H1 (cell line): ENCODE data around the gene MYMX. TPM values are rescaled to one million over a fixed set of nuclear protein-coding genes. Genes with fewer than 3 reads are reported as not detected.

Experiments
- CTCF ChIA-PET: fragments of 300-600 bp; sonication (Branson Sonifier 250); formaldehyde crosslinking; loops from one replicate; lab custom pipeline; 2021; ENCODE audit not compliant: partially characterized antibody; lab: Charles Lee
- POLR2A ChIA-PET: fragments of 300-600 bp; sonication (Branson Sonifier 250); formaldehyde crosslinking; loops from one replicate; lab custom pipeline; 2021; ENCODE audit warnings: inconsistent platforms; ENCODE audit not compliant: partially characterized antibody; lab: Charles Lee
- DNase-seq, 2 experiments: peaks; one replicate each; pipeline versions ENCODE4 v3.0.0 to v3.0.0-alpha.2; 2010 to 2022; ENCODE audit warnings: low spot score in 2 of 2, low read depth in 1 of 2, mixed read lengths in 1 of 2
- FAIRE-seq: peaks from 2 replicates; lab custom pipeline; 2011; peaks lifted over from hg19 to GRCh38; lab: Jason Lieb, UNC
- H2AFZ ChIP-seq: 2 replicates; pipeline ENCODE4 v1.8.1; 2012; ENCODE audit warnings: low read length, inconsistent platforms
- H2AK5ac ChIP-seq: 2 replicates; pipeline ENCODE4 v1.6.1; 2013; ENCODE audit warnings: low read depth, low read length
- H2BK120ac ChIP-seq: replicated peaks from 2 replicates; pipeline ENCODE3; 2013; ENCODE audit warnings: low read depth, low read length, inconsistent platforms
- H2BK12ac ChIP-seq: 2 replicates; pipeline ENCODE4 v1.6.1; 2013; ENCODE audit warnings: low read depth, low read length
- H2BK15ac ChIP-seq: 2 replicates; pipeline ENCODE4 v1.6.1; 2013; ENCODE audit warnings: low read length
- H2BK20ac ChIP-seq: 2 replicates; pipeline ENCODE4 v1.6.1; 2013; ENCODE audit warnings: low read length
- H2BK5ac ChIP-seq: 2 replicates; pipeline ENCODE4 v1.6.1; 2013; ENCODE audit warnings: low read depth, low read length
- H3K14ac ChIP-seq: 2 replicates; pipeline ENCODE4 v1.6.1; 2013; ENCODE audit warnings: inconsistent platforms; ENCODE audit not compliant: insufficient read length
- H3K18ac ChIP-seq: 2 replicates; pipeline ENCODE4 v1.6.1; 2013; ENCODE audit warnings: low read length; ENCODE audit errors: extremely low read depth
- H3K23ac ChIP-seq: 2 replicates; pipeline ENCODE4 v1.6.1; 2013; ENCODE audit warnings: inconsistent platforms; ENCODE audit not compliant: insufficient read length
- H3K23me2 ChIP-seq: 2 replicates; pipeline ENCODE4 v1.6.1; 2013; ENCODE audit warnings: low read depth, low read length
- H3K27ac ChIP-seq: 2 replicates; pipeline ENCODE4 v1.6.1; 2011; ENCODE audit warnings: low read depth, low read length, inconsistent platforms
- H3K27me3 ChIP-seq, 4 experiments: replicated peaks in 1 of 4; 1 replicate in 1 of 4; 2 replicates in 3 of 4; pipeline versions ENCODE4 v1.6.1 to v1.8.1; 2011 to 2013; ENCODE audit warnings: low read length in 3 of 4, mild to moderate bottlenecking in 3 of 4, inconsistent platforms in 2 of 4, mixed read lengths in 2 of 4, moderate library complexity in 1 of 4; ENCODE audit not compliant: control insufficient read depth in 3 of 4, insufficient read depth in 3 of 4; ENCODE audit errors: extremely low read depth in 1 of 4
- H3K36me3 ChIP-seq, 4 experiments: 2 replicates each; pipeline versions ENCODE4 v1.6.1 to v1.8.1; 2011 to 2013; ENCODE audit warnings: mild to moderate bottlenecking in 4 of 4, low read length in 3 of 4, moderate library complexity in 2 of 4, control low read depth in 1 of 4, inconsistent platforms in 1 of 4; ENCODE audit not compliant: insufficient read depth in 4 of 4, control insufficient read depth in 2 of 4
- H3K4ac ChIP-seq: replicated peaks from 2 replicates; pipeline ENCODE3; 2013; ENCODE audit warnings: low read length, low read depth, mixed read lengths, inconsistent platforms; ENCODE audit not compliant: insufficient read length
- H3K4me1 ChIP-seq, 4 experiments: replicated peaks in 1 of 4; 1 replicate in 1 of 4; 2 replicates in 3 of 4; pipeline versions ENCODE4 v1.6.1 to v1.8.1; 2011 to 2013; ENCODE audit warnings: low read length in 3 of 4, inconsistent platforms in 2 of 4, mixed read lengths in 1 of 4; ENCODE audit not compliant: insufficient read depth in 4 of 4, control insufficient read depth in 3 of 4
- H3K4me2 ChIP-seq, 2 experiments: 2 replicates each; pipeline versions ENCODE4 v1.6.1 to v1.8.1; 2011 to 2013; ENCODE audit warnings: low read depth in 2 of 2, low read length in 2 of 2, control low read depth in 1 of 2, inconsistent platforms in 1 of 2, mild to moderate bottlenecking in 1 of 2; ENCODE audit not compliant: insufficient read depth in 1 of 2
- H3K4me3 ChIP-seq, 4 experiments: fragments of 200-600, 300-600 bp in 1 of 4; sonication (generic), shearing (Covaris generic), sonication (Bioruptor Twin) in 1 of 4; 2 replicates each; pipeline versions ENCODE4 v1.5.1 to v1.8.1; 2011 to 2016; ENCODE audit warnings: low read length in 4 of 4, low read depth in 3 of 4, control low read depth in 2 of 4, inconsistent platforms in 2 of 4, mild to moderate bottlenecking in 2 of 4, mixed read lengths in 1 of 4, moderate library complexity in 1 of 4; ENCODE audit not compliant: insufficient read depth in 2 of 4; ENCODE audit errors: extremely low read depth in 1 of 4
- H3K56ac ChIP-seq: replicated peaks from 2 replicates; pipeline ENCODE3; 2013; ENCODE audit warnings: low read depth, mild to moderate bottlenecking, mixed read lengths, low read length, inconsistent platforms; ENCODE audit not compliant: insufficient read length
- H3K79me1 ChIP-seq: 2 replicates; pipeline ENCODE4 v1.6.1; 2013; ENCODE audit warnings: low read depth, low read length, control low read depth
- H3K79me2 ChIP-seq, 2 experiments: 2 replicates each; pipeline versions ENCODE4 v1.6.1 to v1.8.1; 2012 to 2013; ENCODE audit warnings: low read length in 2 of 2, mild to moderate bottlenecking in 2 of 2, inconsistent platforms in 1 of 2; ENCODE audit not compliant: insufficient read depth in 2 of 2, control insufficient read depth in 1 of 2
- H3K9ac ChIP-seq, 4 experiments: replicated peaks in 1 of 4; 1 replicate in 1 of 4; 2 replicates in 3 of 4; pipeline versions ENCODE4 v1.6.1 to v1.8.1; 2011 to 2013; ENCODE audit warnings: low read depth in 3 of 4, low read length in 3 of 4, control low read depth in 2 of 4, mild to moderate bottlenecking in 2 of 4, moderate library complexity in 2 of 4, inconsistent platforms in 1 of 4; ENCODE audit errors: extremely low read depth in 1 of 4
- H3K9me3 ChIP-seq, 2 experiments: 2 replicates each; pipeline versions ENCODE4 v1.6.1 to v1.8.1; 2012 to 2013; ENCODE audit warnings: mild to moderate bottlenecking in 2 of 2, moderate library complexity in 2 of 2, control low read depth in 1 of 2, inconsistent platforms in 1 of 2, low read depth in 1 of 2, low read length in 1 of 2, mixed read lengths in 1 of 2; ENCODE audit not compliant: insufficient read depth in 2 of 2
- H4K20me1 ChIP-seq, 2 experiments: replicated peaks in 1 of 2; 2 replicates each; pipeline versions ENCODE3 to v1.8.1; 2011 to 2013; ENCODE audit warnings: inconsistent platforms in 2 of 2, low read length in 2 of 2, mild to moderate bottlenecking in 1 of 2; ENCODE audit not compliant: insufficient read depth in 2 of 2, control insufficient read depth in 1 of 2
- H4K5ac ChIP-seq: 2 replicates; pipeline ENCODE4 v1.6.1; 2013; ENCODE audit warnings: low read length, low read depth, mixed read lengths, inconsistent platforms; ENCODE audit not compliant: insufficient read length
- H4K8ac ChIP-seq: 2 replicates; pipeline ENCODE4 v1.8.0; 2013; ENCODE audit warnings: mild to moderate bottlenecking, moderate library complexity, low read length, inconsistent platforms; ENCODE audit not compliant: insufficient read depth; ENCODE audit errors: extremely low read depth
- H4K91ac ChIP-seq: replicated peaks from 2 replicates; pipeline ENCODE3; 2013; ENCODE audit warnings: low read length, mixed read lengths, inconsistent platforms; ENCODE audit not compliant: insufficient read length
- ASH2L ChIP-seq: fragments of 200-600, 300-600 bp; sonication (generic); IDR thresholded peaks from one replicate; pipeline ENCODE4 v1.7.1; 2017; ENCODE audit warnings: low read length
- GTF2F1 ChIP-seq: IDR thresholded peaks from 2 replicates; pipeline ENCODE4 v1.6.1; 2012; ENCODE audit warnings: low read depth, low read length, improper control_type of control experiment, borderline replicate concordance
- RFX5 ChIP-seq: IDR thresholded peaks from 2 replicates; pipeline ENCODE4 v1.6.1; 2011; ENCODE audit warnings: low read depth, low read length, improper control_type of control experiment, borderline replicate concordance
- SP1 ChIP-seq: IDR thresholded peaks from 2 replicates; pipeline ENCODE4 v1.6.1; 2011; ENCODE audit warnings: low read depth, low read length
- WGBS, 2 experiments: shearing (Covaris generic) in 1 of 2; methylation state at CpG; one replicate each; pipeline versions ENCODE4 v1.1.6 to v1.1.7; 2013 to 2015; ENCODE audit warnings: low lambda C conversion rate in 2 of 2, mixed read lengths in 2 of 2, inconsistent platforms in 1 of 2, low coverage in 1 of 2, missing lambda C conversion rate in 1 of 2; ENCODE audit not compliant: insufficient replicate concordance in 2 of 2, insufficient coverage in 1 of 2, insufficient read length in 1 of 2; ENCODE audit errors: extremely low coverage in 1 of 2, missing lambda C conversion rate in 1 of 2; 5-methylcytosine and 5-hydroxymethylcytosine counted together
- polyA plus RNA-seq, 7 experiments: library from polyadenylated mRNA; depleted of rRNA in 3 of 7; stranded (reverse) in 5 of 7; unstranded in 2 of 7; fragments of >200 nt in 5 of 7; fragments of 200-250 nt in 2 of 7; gene quantifications; 1 replicate in 5 of 7; 2 replicates in 1 of 7; 4 replicates in 1 of 7; pipeline versions ENCODE4 v1.2.1 to v1.2.3, GENCODE V29; 2011 to 2013; ENCODE audit warnings: missing spikeins in 2 of 7, mixed read lengths in 2 of 7
- total RNA-seq: library from RNA; stranded (reverse); fragmentation: NEBNext Ultra II Directional; extraction: Animal tissue kit (Norgen Biotek cat#: 25700); gene quantifications from 2 replicates; pipeline ENCODE4 v1.2.1, GENCODE V29; 2021

The MYMX gene
- total and polyA plus RNA-seq, 2 of the 8 experiments (the other 6 are each of a cell fraction or from before 2014, with no cell fraction given), result 4.7 to 6.9 TPM

GRCh38 chr6:44233567-44234100 lies 16.9 kb downstream of the MYMX start:
- Histone ChIP-seq H3K79me1 (peaks cover 11% of the 10 kb centered on the region), H2BK12ac (no peak overlapping the region), H3K23me2 (peaks cover 4% of the 10 kb centered on the region; the same call in 1 of the 2 replicates), H4K20me1 (peaks cover 6 to 17% of the 10 kb centered on the region in 2 experiments), H3K79me2 (0 out of 4 replicates have a peak, but pooled peaks cover 0 to 4% of the 10 kb centered on the region in 2 experiments), H2BK20ac (no peak overlapping the region)
- TF ChIP-seq SP1, result no peak
- TF ChIP-seq GTF2F1, result no peak
- no peak for TF ChIP-seq ASH2L
- TF ChIP-seq RFX5, result no peak
- TF ChIP-seq, all 59 proteins: peak for 0
- H3K23ac ChIP-seq, result no peak overlapping the region
- no peak overlapping the region for H3K4me2 ChIP-seq
- H3K14ac ChIP-seq, result no peak overlapping the region
- no peak overlapping the region for H4K91ac ChIP-seq
- H2BK15ac ChIP-seq, result 0 out of 2 replicates have a peak overlapping the region, but pooled peaks have one; percentile 14
- H4K8ac ChIP-seq, result no peak overlapping the region
- peaks cover 35 to 57% (median 51%) of the 10 kb centered on the region in 4 experiments for H3K36me3 ChIP-seq
- peaks cover 4 to 15% (median 9%) of the 10 kb centered on the region in 4 experiments; a peak in 6 of 7 replicates for H3K4me1 ChIP-seq
- H3K56ac ChIP-seq, result no peak overlapping the region
- no peak for DNase-seq
- no peak overlapping the region for H2BK120ac ChIP-seq
- WGBS, 2 experiments, result 85% methylated on average over 14 of the region's 14 CpGs; no CpG with 5 or more reads in 1 of the 2 experiments
- FAIRE-seq, result no peak
- H3K9me3 ChIP-seq, result no peaks in the 10 kb centered on the region
- no peak overlapping the region for H3K18ac ChIP-seq
- no peak overlapping the region for H4K5ac ChIP-seq
- no peak overlapping the region for H2AK5ac ChIP-seq
- no peaks in the 10 kb centered on the region; a peak in 1 of 7 replicates for H3K27me3 ChIP-seq
- no peak overlapping the region for H2AFZ ChIP-seq
- ChIA-PET POLR2A (interaction anchor here (0.7 to 21.0 kb wide), 15 partner anchors 9 to 271 kb away, joined by 3 to 581 read pairs (median 5); partner anchors contain the start of genes HSP90AB1, SLC29A1 and SLC35B2), CTCF (interaction anchor here (1.1 to 19.4 kb wide), 25 partner anchors 8 to 153 kb away, joined by 3 to 287 read pairs (median 18); partner anchors contain the start of genes CAPN11, HSP90AB1, MYMX and SLC29A1)
- peak overlapping the region; percentile 1; the same call in 1 of the 2 replicates for H3K27ac ChIP-seq
- no peak overlapping the region for H3K4me3 ChIP-seq
- no peak overlapping the region for H2BK5ac ChIP-seq
- no peak overlapping the region for H3K4ac ChIP-seq
- H3K9ac ChIP-seq, result no peak overlapping the region
